Osteoblast (primary cell): ENCODE data around the gene MAP3K9. TPM values are rescaled to one million over a fixed set of nuclear protein-coding genes. Genes with fewer than 3 reads are reported as not detected.
A peak's percentile ranks its signal among the peaks of the same experiment; 100 is the strongest.

Experiments used
- DNase-seq: peaks from one replicate; pipeline ENCODE4 v3.0.0; 2011; ENCODE audit warnings: low spot score, mixed read lengths; ENCODE audit not compliant: insufficient read length; ENCODE audit errors: missing footprints
- H2AFZ ChIP-seq: 2 replicates; pipeline ENCODE4 v1.6.0; 2011; ENCODE audit warnings: mild to moderate bottlenecking, low read length
- H3K27ac ChIP-seq: 2 replicates; pipeline ENCODE4 v1.5.1; 2011; ENCODE audit warnings: mild to moderate bottlenecking, low read depth, low read length, moderate library complexity
- H3K27me3 ChIP-seq: 2 replicates; pipeline ENCODE4 v1.6.0; 2012; ENCODE audit warnings: mild to moderate bottlenecking, control low read depth, inconsistent platforms, low read length, moderate library complexity; ENCODE audit not compliant: insufficient read depth
- H3K36me3 ChIP-seq: 2 replicates; pipeline ENCODE4 v1.5.1; 2011; ENCODE audit warnings: mild to moderate bottlenecking, low read length, control low read depth, moderate library complexity; ENCODE audit not compliant: insufficient read depth
- H3K4me1 ChIP-seq: 2 replicates; pipeline ENCODE4 v1.5.1; 2011; ENCODE audit warnings: mild to moderate bottlenecking, low read length, control low read depth, moderate library complexity; ENCODE audit not compliant: insufficient read depth
- H3K4me2 ChIP-seq: 2 replicates; pipeline ENCODE4 v1.6.0; 2011; ENCODE audit warnings: mild to moderate bottlenecking, low read length; ENCODE audit not compliant: insufficient read depth
- H3K4me3 ChIP-seq: fragments of 200-600 bp; sonication (generic); 3 replicates; pipeline ENCODE4 v1.5.1; 2012; ENCODE audit warnings: mild to moderate bottlenecking, low read length, inconsistent platforms; ENCODE audit not compliant: insufficient read depth
- H3K79me2 ChIP-seq: 2 replicates; pipeline ENCODE4 v1.6.0; 2012; ENCODE audit warnings: mild to moderate bottlenecking, low read length, control low read depth, inconsistent platforms; ENCODE audit not compliant: insufficient read depth
- H3K9me3 ChIP-seq: 2 replicates; pipeline ENCODE4 v1.5.1; 2011; ENCODE audit warnings: low read depth, low read length, control low read depth
- H4K20me1 ChIP-seq: 2 replicates; pipeline ENCODE4 v1.6.0; 2012; ENCODE audit warnings: mild to moderate bottlenecking, low read length, control low read depth; ENCODE audit not compliant: insufficient read depth
- CTCF ChIP-seq: IDR thresholded peaks from 2 replicates; pipeline ENCODE4 v1.5.1; 2011; ENCODE audit warnings: mild to moderate bottlenecking, low read depth, low read length, moderate library complexity; ENCODE audit errors: extremely low read depth
- total RNA-seq: library from RNA; depleted of rRNA; stranded (reverse); fragments of >200 nt; gene quantifications from 2 replicates; pipeline ENCODE4 v1.2.3, GENCODE V29; 2012

MAP3K9 gene
- total RNA-seq, 1 donor: under 0.01 TPM

- peaks cover 14% of the 10 kb centered on the region for H3K27me3 ChIP-seq
- H2AFZ ChIP-seq: no peak overlapping the region
- H3K9me3 ChIP-seq: no peaks in the 10 kb centered on the region
- no peaks in the 10 kb centered on the region for H3K36me3 ChIP-seq
- no peak overlapping the region for H3K4me2 ChIP-seq
- TF ChIP-seq CTCF: no peak
- DNase-seq: peak; percentile 11
- no peak overlapping the region for H3K27ac ChIP-seq
- no peaks in the 10 kb centered on the region for H4K20me1 ChIP-seq
- H3K4me3 ChIP-seq: no peak overlapping the region
- no peaks in the 10 kb centered on the region for H3K4me1 ChIP-seq
- no peaks in the 10 kb centered on the region for H3K79me2 ChIP-seq
These were observed 84.4 kb downstream of the MAP3K9 start for GRCh38 chr14:70724944-70725343.

GRCh38 chr14:70724110-70724509 is 85.2 kb downstream of the MAP3K9 start:
- TF ChIP-seq CTCF: no peak
- no peak for DNase-seq
- Histone ChIP-seq H4K20me1 (no peaks in the 10 kb centered on the region), H3K36me3 (no peaks in the 10 kb centered on the region), H3K27ac (no peak overlapping the region), H3K9me3 (no peaks in the 10 kb centered on the region), H3K4me3 (no peak overlapping the region), H3K4me2 (no peak overlapping the region), H3K79me2 (no peaks in the 10 kb centered on the region), H3K27me3 (peaks cover 17% of the 10 kb centered on the region), H2AFZ (no peak overlapping the region), H3K4me1 (no peaks in the 10 kb centered on the region)

- TF ChIP-seq CTCF: no peak
- no peak overlapping the region for H3K4me3 ChIP-seq
- H3K79me2 ChIP-seq: no peaks in the 10 kb centered on the region
These were observed 86.0 kb downstream of the MAP3K9 start for GRCh38 chr14:70723276-70723675.

GRCh38 chr14:70722418-70722817 is 86.9 kb downstream of the MAP3K9 start:
- Histone ChIP-seq H3K4me2 (no peak overlapping the region), H4K20me1 (no peaks in the 10 kb centered on the region), H2AFZ (no peak overlapping the region), H3K36me3 (no peaks in the 10 kb centered on the region), H3K27ac (no peak overlapping the region), H3K27me3 (peaks cover 20% of the 10 kb centered on the region), H3K79me2 (no peaks in the 10 kb centered on the region), H3K4me3 (no peak overlapping the region), H3K9me3 (no peaks in the 10 kb centered on the region), H3K4me1 (no peaks in the 10 kb centered on the region)
- no peak for DNase-seq
- no peak for TF ChIP-seq CTCF

More at GRCh38 chr14:70723276-70723675, 86.0 kb downstream of the MAP3K9 start:
- DNase-seq: no peak
- H3K4me2 ChIP-seq: no peak overlapping the region
- H2AFZ ChIP-seq: no peak overlapping the region
- peaks cover 17% of the 10 kb centered on the region for H3K27me3 ChIP-seq
- no peak overlapping the region for H3K27ac ChIP-seq
- no peaks in the 10 kb centered on the region for H3K36me3 ChIP-seq
- H4K20me1 ChIP-seq: no peaks in the 10 kb centered on the region
- no peaks in the 10 kb centered on the region for H3K4me1 ChIP-seq
- H3K9me3 ChIP-seq: no peaks in the 10 kb centered on the region
